ENCODE measurements around the gene NUB1.

NUB1 gene

DNA sequence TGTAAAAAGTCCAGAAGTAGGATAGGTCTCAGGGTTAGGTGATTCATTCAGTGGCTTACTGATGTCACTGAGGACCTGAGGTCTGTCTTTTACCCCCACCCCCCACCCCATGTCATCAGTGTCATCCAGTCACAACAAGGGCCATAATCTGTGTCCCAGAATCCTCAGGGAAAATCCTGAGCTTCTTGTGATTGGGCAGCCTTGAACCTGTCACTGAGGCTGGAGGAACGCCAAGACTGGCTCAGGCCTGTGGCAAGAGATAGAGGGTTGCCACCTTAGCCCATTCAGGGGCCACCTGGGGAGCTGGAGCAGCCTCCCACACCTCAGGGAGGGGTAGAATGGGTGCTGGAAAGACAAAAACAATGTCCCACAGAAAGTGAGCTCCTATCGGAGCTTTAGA lies 29.7 kb downstream of the NUB1 start:
- H3K4me1 ChIP-seq, result peaks cover 20% of the 10 kb centered on the region
- no peaks in the 10 kb centered on the region for H3K27me3 ChIP-seq (ENCODE audit: control insufficient read depth, insufficient read depth, low read length)
- TF ChIP-seq, protein P1, sequence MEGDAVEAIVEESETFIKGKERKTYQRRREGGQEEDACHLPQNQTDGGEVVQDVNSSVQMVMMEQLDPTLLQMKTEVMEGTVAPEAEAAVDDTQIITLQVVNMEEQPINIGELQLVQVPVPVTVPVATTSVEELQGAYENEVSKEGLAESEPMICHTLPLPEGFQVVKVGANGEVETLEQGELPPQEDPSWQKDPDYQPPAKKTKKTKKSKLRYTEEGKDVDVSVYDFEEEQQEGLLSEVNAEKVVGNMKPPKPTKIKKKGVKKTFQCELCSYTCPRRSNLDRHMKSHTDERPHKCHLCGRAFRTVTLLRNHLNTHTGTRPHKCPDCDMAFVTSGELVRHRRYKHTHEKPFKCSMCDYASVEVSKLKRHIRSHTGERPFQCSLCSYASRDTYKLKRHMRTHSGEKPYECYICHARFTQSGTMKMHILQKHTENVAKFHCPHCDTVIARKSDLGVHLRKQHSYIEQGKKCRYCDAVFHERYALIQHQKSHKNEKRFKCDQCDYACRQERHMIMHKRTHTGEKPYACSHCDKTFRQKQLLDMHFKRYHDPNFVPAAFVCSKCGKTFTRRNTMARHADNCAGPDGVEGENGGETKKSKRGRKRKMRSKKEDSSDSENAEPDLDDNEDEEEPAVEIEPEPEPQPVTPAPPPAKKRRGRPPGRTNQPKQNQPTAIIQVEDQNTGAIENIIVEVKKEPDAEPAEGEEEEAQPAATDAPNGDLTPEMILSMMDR (IDR thresholded peaks at IDR 0.05), result no peak
- H2AFZ ChIP-seq, result no peak overlapping the region
- no peaks in the 10 kb centered on the region for H3K9me3 ChIP-seq (ENCODE audit: control insufficient read depth, low read length)
- H3K9ac ChIP-seq, result no peak overlapping the region
- no peak overlapping the region for H3K4me2 ChIP-seq (ENCODE audit: low read length)
- H3K27ac ChIP-seq, result no peak overlapping the region
- no peak overlapping the region for H3K4me3 ChIP-seq (ENCODE audit: low read depth, low read length)
- peaks cover 4% of the 10 kb centered on the region for H3K79me2 ChIP-seq
- H3K36me3 ChIP-seq (ENCODE audit: control insufficient read depth, insufficient read depth, low read length), result no peaks in the 10 kb centered on the region

DNA sequence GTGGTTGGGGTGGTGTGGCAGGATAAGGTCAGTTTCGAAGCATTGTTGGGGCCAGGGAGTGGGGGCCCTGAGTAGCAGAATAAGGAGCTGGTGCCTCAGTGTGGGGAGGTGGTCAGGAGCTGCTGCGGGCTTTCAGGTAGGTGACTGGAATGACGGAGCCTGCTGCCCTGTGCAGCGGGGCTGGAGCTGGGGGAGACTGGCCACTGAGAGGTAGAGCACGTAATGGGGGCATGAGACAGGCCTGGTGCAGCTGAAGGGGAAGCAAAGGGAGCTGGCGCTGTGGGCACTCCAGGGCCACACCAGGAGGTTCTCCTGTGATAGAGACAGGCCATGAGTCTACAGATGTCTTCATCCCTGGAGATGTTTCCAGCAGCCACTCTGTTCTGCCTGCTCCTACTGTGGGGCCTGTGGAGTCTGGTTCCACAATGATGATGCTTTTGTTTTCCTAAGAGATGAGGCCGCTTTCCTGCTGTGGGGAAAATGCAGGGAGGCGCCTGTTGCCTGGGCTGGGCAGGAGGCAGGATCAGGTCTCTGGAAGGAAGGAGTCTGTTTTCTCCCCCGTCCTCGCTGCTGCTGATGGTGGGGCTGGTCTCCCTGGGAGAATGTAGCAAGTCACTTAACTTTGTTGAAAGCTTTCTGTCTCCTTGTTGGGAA lies 31.1 kb downstream of the NUB1 start:
- H3K4me2 ChIP-seq (ENCODE audit: low read length), result no peak overlapping the region
- TF ChIP-seq, protein P1 (IDR thresholded peaks at IDR 0.05), result no peak
- no peaks in the 10 kb centered on the region for H3K9me3 ChIP-seq (ENCODE audit: control insufficient read depth, low read length)
- no peak overlapping the region for H3K4me3 ChIP-seq (ENCODE audit: low read depth, low read length)
- peaks cover 12% of the 10 kb centered on the region for H3K4me1 ChIP-seq
- H3K27me3 ChIP-seq (ENCODE audit: control insufficient read depth, insufficient read depth, low read length), result no peaks in the 10 kb centered on the region
- no peak overlapping the region for H2AFZ ChIP-seq
- no peak overlapping the region for H3K9ac ChIP-seq
- H3K27ac ChIP-seq, result no peak overlapping the region
- H3K79me2 ChIP-seq, result peaks cover 4% of the 10 kb centered on the region
- H3K36me3 ChIP-seq (ENCODE audit: control insufficient read depth, insufficient read depth, low read length), result no peaks in the 10 kb centered on the region

DNA sequence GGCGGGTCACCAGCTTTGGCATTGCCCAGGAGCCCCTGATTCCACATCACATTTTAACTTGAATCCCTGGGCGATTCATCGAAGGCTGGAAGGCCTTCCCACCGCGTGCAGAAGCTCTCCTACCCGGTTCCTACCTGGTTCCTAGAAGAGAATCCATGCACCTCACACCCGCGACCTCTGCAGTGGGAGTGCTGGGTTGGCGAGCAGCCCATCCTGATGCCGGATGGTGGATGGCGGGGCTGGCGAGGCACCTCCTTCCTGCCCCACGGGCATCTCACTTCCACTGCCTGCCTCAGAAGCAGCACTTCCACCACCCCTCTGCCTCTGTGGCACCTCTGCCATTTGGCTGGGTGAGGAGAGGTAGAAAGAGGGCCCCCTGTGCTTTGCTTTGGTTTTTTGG lies 32.0 kb downstream of the NUB1 start:
- Histone ChIP-seq H3K4me2 (ENCODE audit: low read length) (no peak overlapping the region), H3K4me3 (ENCODE audit: low read depth, low read length) (no peak overlapping the region), H3K9me3 (ENCODE audit: control insufficient read depth, low read length) (no peaks in the 10 kb centered on the region), H3K27ac (no peak overlapping the region), H2AFZ (no peak overlapping the region), H3K4me1 (peaks cover 5% of the 10 kb centered on the region), H3K27me3 (ENCODE audit: control insufficient read depth, insufficient read depth, low read length) (no peaks in the 10 kb centered on the region), H3K36me3 (ENCODE audit: control insufficient read depth, insufficient read depth, low read length) (no peaks in the 10 kb centered on the region), H3K9ac (no peak overlapping the region), H3K79me2 (peaks cover 4% of the 10 kb centered on the region)
- TF ChIP-seq, protein P1 (IDR thresholded peaks at IDR 0.05), result no peak

DNA sequence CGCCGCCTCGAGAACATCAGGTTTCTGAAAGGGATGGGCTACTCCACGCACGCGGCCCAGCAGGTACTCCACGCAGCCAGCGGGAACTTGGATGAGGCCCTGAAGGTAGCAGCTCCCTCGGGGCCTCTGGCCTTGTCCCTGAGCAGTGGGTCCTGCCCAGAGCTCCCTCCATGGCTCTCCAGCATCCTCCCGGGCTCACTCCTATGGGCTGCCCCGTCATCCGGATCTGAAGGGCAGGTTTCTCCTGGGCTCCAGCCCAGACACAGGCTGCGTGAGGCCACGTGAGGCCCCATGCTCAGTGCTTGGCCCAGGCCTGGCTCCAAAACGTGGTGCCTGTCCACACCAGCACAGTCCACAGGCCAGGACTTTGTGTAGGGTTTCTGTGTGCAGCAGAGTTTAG lies 32.5 kb downstream of the NUB1 start:
- H3K9ac ChIP-seq, result no peak overlapping the region
- H3K36me3 ChIP-seq (ENCODE audit: control insufficient read depth, insufficient read depth, low read length), result no peaks in the 10 kb centered on the region
- TF ChIP-seq, protein P1 (IDR thresholded peaks at IDR 0.05), result no peak

DNA sequence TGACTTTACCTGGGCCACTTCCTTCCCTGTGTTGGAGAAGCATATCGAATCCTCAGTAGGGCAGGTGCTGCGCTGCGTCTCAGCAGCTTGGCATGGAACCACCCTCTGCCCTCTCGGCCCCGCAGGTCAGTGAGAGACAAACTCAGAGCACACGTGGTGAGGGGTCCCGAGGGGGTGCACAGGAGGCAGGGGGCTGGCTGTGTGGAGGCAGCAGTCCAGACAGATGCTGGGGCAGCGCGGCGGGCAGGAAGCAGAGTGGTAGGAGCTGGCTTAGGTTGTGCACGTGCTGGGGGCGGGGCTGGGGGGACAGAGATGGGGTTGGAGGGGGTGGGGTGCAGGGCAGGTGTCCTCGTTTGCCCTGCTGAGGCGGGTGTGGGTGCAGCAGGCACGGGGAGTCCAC lies 33.1 kb downstream of the NUB1 start:
- no peaks in the 10 kb centered on the region for H3K36me3 ChIP-seq (ENCODE audit: control insufficient read depth, insufficient read depth, low read length)

More for the DNA sequence above, 32.5 kb downstream of the NUB1 start:
- H3K9me3 ChIP-seq (ENCODE audit: control insufficient read depth, low read length), result no peaks in the 10 kb centered on the region
- H3K79me2 ChIP-seq, result no peaks in the 10 kb centered on the region
- H3K4me2 ChIP-seq (ENCODE audit: low read length), result no peak overlapping the region
- H3K4me1 ChIP-seq, result peaks cover 4% of the 10 kb centered on the region
- H3K27me3 ChIP-seq (ENCODE audit: control insufficient read depth, insufficient read depth, low read length), result no peaks in the 10 kb centered on the region
- no peak overlapping the region for H3K27ac ChIP-seq
- no peak overlapping the region for H2AFZ ChIP-seq
- H3K4me3 ChIP-seq (ENCODE audit: low read depth, low read length), result no peak overlapping the region

More for the DNA sequence above, 33.1 kb downstream of the NUB1 start:
- Histone ChIP-seq H3K4me3 (ENCODE audit: low read depth, low read length) (no peak overlapping the region), H2AFZ (no peak overlapping the region), H3K4me2 (ENCODE audit: low read length) (no peak overlapping the region), H3K9ac (no peak overlapping the region), H3K27me3 (ENCODE audit: control insufficient read depth, insufficient read depth, low read length) (no peaks in the 10 kb centered on the region), H3K4me1 (peaks cover 4% of the 10 kb centered on the region), H3K27ac (no peak overlapping the region), H3K9me3 (ENCODE audit: control insufficient read depth, low read length) (no peaks in the 10 kb centered on the region), H3K79me2 (no peaks in the 10 kb centered on the region)
- TF ChIP-seq, protein P1 (IDR thresholded peaks at IDR 0.05), result no peak

Data from parathyroid adenoma (tissue), 2 donors.